ENCODE data around the gene ARID1B. TPM values are rescaled to one million over a fixed set of nuclear protein-coding genes. Genes with fewer than 3 reads are reported as not detected.
A peak's percentile ranks its signal among the peaks of the same experiment; 100 is the strongest.

The ARID1B gene
- total and polyA plus RNA-seq, 9 of the 15 experiments (the other 6 are each of a cell fraction or from before 2014, with no cell fraction given), result 12.5 to 50.5 (median 25.8) TPM

DNA sequence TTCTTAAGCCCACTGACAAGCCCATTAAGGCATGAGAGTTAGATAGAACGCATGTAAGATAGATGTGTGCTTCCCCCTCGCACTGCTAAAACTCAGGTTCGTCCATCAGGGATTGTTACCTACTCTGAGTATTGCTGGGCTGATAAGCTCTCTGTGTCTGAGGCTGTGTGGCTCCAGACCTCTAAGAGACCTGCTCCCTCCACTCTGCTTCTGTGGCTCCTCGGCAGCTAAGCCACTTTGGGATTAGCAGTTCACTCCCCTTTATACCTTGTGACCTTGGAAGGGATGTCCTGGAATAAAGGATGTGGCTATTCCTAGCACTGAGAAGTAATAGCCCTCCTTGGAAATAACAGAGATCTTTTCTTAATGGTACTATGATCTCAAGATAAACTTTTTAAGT lies 381.3 kb downstream of the ARID1B start:
- Histone ChIP-seq H3K79me2 (ENCODE audit: control insufficient read depth, insufficient read depth, low read length) (no peaks in the 10 kb centered on the region), H3K27ac (ENCODE audit: extremely low read depth, low read depth, low read length) (no peak overlapping the region), H3K4me3 (no peak overlapping the region), H3K9me1 (ENCODE audit: control insufficient read depth, insufficient read depth, low read length) (no peaks in the 10 kb centered on the region), H2AFZ (ENCODE audit: low read depth, low read length) (no peak overlapping the region), H3K9ac (ENCODE audit: insufficient read depth in 1 of 2, low read depth in 2 of 2, low read length in 2 of 2) (peak overlapping the region in 1 of 2 experiments; percentile 53; a peak in 1 of 4 replicates), H3K27me3 (ENCODE audit: control insufficient read depth in 2 of 2, insufficient read depth in 2 of 2, low read length in 2 of 2) (no peaks in the 10 kb centered on the region), H3K4me2 (ENCODE audit: insufficient read depth, low read length) (no peak overlapping the region), H3K4me1 (replicated peaks in 1 of 2; ENCODE audit: control insufficient read depth in 2 of 2, insufficient read depth in 2 of 2, low read length in 2 of 2) (0 out of 5 replicates have a peak, but pooled peaks cover 0 to 3% of the 10 kb centered on the region in 2 experiments), H4K20me1 (replicated peaks; ENCODE audit: control insufficient read depth, insufficient read depth, low read length) (0 out of 2 replicates have a peak, but pooled peaks cover 5% of the 10 kb centered on the region), H3K9me3 (replicated peaks; ENCODE audit: control insufficient read depth, insufficient read depth, low read depth, low read length) (no peaks in the 10 kb centered on the region), H3K36me3 (ENCODE audit: control insufficient read depth, insufficient read depth, low read length) (no peaks in the 10 kb centered on the region)
- 71% methylated on average over 4 of the region's 4 CpGs for WGBS (ENCODE audit: insufficient coverage, low coverage, missing lambda C conversion rate)
- intact Hi-C loops (cut with micrococcal nuclease), result loop anchor here (10.0 kb wide), 1 partner anchor 124 kb away; no protein-coding TSS in a partner anchor
- in situ Hi-C loops (cut with MboI), result no loop called here
- no peak for DNase-seq (ENCODE audit: extremely low read depth in 1 of 4, low spot score in 3 of 4)
- TF ChIP-seq ZNF589 (CRISPR knock-in tag; IDR thresholded peaks at IDR 0.05; ENCODE audit: low read depth) (no peak), NUFIP1 (IDR thresholded peaks at IDR 0.05; ENCODE audit: partially characterized antibody) (no peak), ZEB2 (IDR thresholded peaks at IDR 0.05) (no peak), SMC3 (conservative IDR thresholded peaks at IDR 0.05; ENCODE audit: insufficient read depth, low read depth, low read length) (no peak), EGR1 (conservative IDR thresholded peaks at IDR 0.05) (no peak), SOX6 (IDR thresholded peaks at IDR 0.05) (no peak), SPI1 (IDR thresholded peaks at IDR 0.05; ENCODE audit: borderline replicate concordance, low read depth, low read length) (no peak)
- ATAC-seq, result peak; percentile 24; the same call in 1 of the 3 replicates
- BruUV-seq (replicated peaks), result no TSS peak
- CTCF ChIA-PET (ENCODE audit: low intra/inter-chr PET ratio), result interaction anchor here (0.5 to 0.9 kb wide), 2 partner anchors 22 to 123 kb away, joined by 3 read pairs; no protein-coding TSS in a partner anchor
- POLR2A ChIA-PET, result interaction anchor here (1.2 kb wide), 1 partner anchor 14 kb away, joined by 6 read pairs; no protein-coding TSS in a partner anchor
- no peak for FAIRE-seq
